CD14-positive monocyte (primary cell): ENCODE measurements around the gene KCNB1. TPM values are rescaled to one million over a fixed set of nuclear protein-coding genes. Genes with fewer than 3 reads are reported as not detected.

ENCODE experiments used
- DNase-seq, 3 donors: peaks; one replicate each; pipeline ENCODE4 v3.0.0-alpha.2; 2011 to 2022
- H2AFZ ChIP-seq: 2 replicates; pipeline ENCODE4 v1.6.0; 2012; ENCODE audit warnings: mild to moderate bottlenecking, low read depth, low read length, inconsistent platforms; ENCODE audit not compliant: insufficient read depth, poor library complexity, severe bottlenecking
- H3K27ac ChIP-seq, 2 donors: 1 replicate in 1 of 2; 2 replicates in 1 of 2; pipeline ENCODE4 v1.5.1; 2012 to 2013; ENCODE audit warnings: low read length in 2 of 2, control low read depth in 1 of 2, inconsistent platforms in 1 of 2, low read depth in 1 of 2, mild to moderate bottlenecking in 1 of 2
- H3K27me3 ChIP-seq, 2 donors: one replicate each; pipeline versions ENCODE4 v1.6.0 to v1.6.1; 2011 to 2013; ENCODE audit warnings: low read length in 2 of 2; ENCODE audit not compliant: control insufficient read depth in 2 of 2, insufficient read depth in 2 of 2
- H3K36me3 ChIP-seq, 2 donors: replicated peaks in 1 of 2; 1 replicate in 1 of 2; 2 replicates in 1 of 2; pipeline versions ENCODE4 v1.5.1 to v1.6.1; 2012 to 2013; ENCODE audit warnings: low read length in 2 of 2, control low read depth in 1 of 2, inconsistent platforms in 1 of 2, mild to moderate bottlenecking in 1 of 2; ENCODE audit not compliant: insufficient read depth in 2 of 2, control insufficient read depth in 1 of 2
- H3K4me1 ChIP-seq, 2 donors: 1 replicate in 1 of 2; 2 replicates in 1 of 2; pipeline versions ENCODE4 v1.5.1 to v1.6.1; 2012 to 2013; ENCODE audit warnings: low read length in 2 of 2, control low read depth in 1 of 2, inconsistent platforms in 1 of 2, mild to moderate bottlenecking in 1 of 2, moderate library complexity in 1 of 2; ENCODE audit not compliant: insufficient read depth in 2 of 2, control insufficient read depth in 1 of 2
- H3K4me2 ChIP-seq: replicated peaks from 2 replicates; pipeline ENCODE3; 2012; ENCODE audit warnings: low read length, moderate library complexity, mild to moderate bottlenecking; ENCODE audit not compliant: poor library complexity, severe bottlenecking; ENCODE audit errors: extremely low read depth
- H3K4me3 ChIP-seq, 3 experiments: fragments of 200-600 bp in 1 of 3; sonication (generic) in 1 of 3; replicated peaks in 1 of 3; 1 replicate in 2 of 3; 2 replicates in 1 of 3; pipeline ENCODE4 v1.5.1; 2011 to 2013; ENCODE audit warnings: low read length in 3 of 3, mild to moderate bottlenecking in 3 of 3, control low read depth in 2 of 3, low read depth in 2 of 3, inconsistent platforms in 1 of 3, moderate library complexity in 1 of 3
- H3K79me2 ChIP-seq: 2 replicates; pipeline ENCODE4 v1.6.0; 2012; ENCODE audit warnings: mild to moderate bottlenecking, control low read depth, inconsistent platforms, low read length, moderate library complexity; ENCODE audit not compliant: insufficient read depth
- H3K9ac ChIP-seq: 2 replicates; pipeline ENCODE4 v1.6.0; 2017; ENCODE audit warnings: low read length, mild to moderate bottlenecking; ENCODE audit not compliant: insufficient read depth, poor library complexity, severe bottlenecking
- H3K9me3 ChIP-seq, 2 donors: replicated peaks in 1 of 2; 1 replicate in 1 of 2; 2 replicates in 1 of 2; pipeline versions ENCODE4 v1.5.1 to v1.6.1; 2012 to 2013; ENCODE audit warnings: low read length in 2 of 2, control low read depth in 1 of 2; ENCODE audit not compliant: control insufficient read depth in 1 of 2, insufficient read depth in 1 of 2
- H4K20me1 ChIP-seq: 2 replicates; pipeline ENCODE4 v1.6.0; 2012; ENCODE audit warnings: mild to moderate bottlenecking, low read length, control low read depth, moderate library complexity; ENCODE audit not compliant: insufficient read depth
- H3K27ac Mint-ChIP-seq, 7 donors: one replicate each; pipeline ENCODE4 v1.8.0; 2020; ENCODE audit warnings: mild to moderate bottlenecking in 7 of 7, mixed read lengths in 7 of 7, moderate library complexity in 6 of 7, inconsistent platforms in 2 of 7
- H3K27me3 Mint-ChIP-seq, 3 donors: one replicate each; pipeline ENCODE4 v1.8.0; 2021 to 2022; ENCODE audit warnings: low read depth in 3 of 3, mild to moderate bottlenecking in 3 of 3, mixed read lengths in 3 of 3, moderate library complexity in 3 of 3, inconsistent platforms in 1 of 3
- H3K36me3 Mint-ChIP-seq, 2 donors: one replicate each; pipeline ENCODE4 v1.8.0; 2020; ENCODE audit warnings: mixed read lengths in 2 of 2, inconsistent platforms in 1 of 2, mild to moderate bottlenecking in 1 of 2
- H3K4me1 Mint-ChIP-seq: one replicate; pipeline ENCODE4 v1.8.0; 2020; ENCODE audit warnings: mild to moderate bottlenecking, mixed read lengths
- H3K4me3 Mint-ChIP-seq, 2 donors: one replicate each; pipeline ENCODE4 v1.8.0; 2020; ENCODE audit warnings: mild to moderate bottlenecking in 2 of 2, mixed read lengths in 2 of 2, moderate library complexity in 1 of 2
- H3K9me3 Mint-ChIP-seq, 7 donors: one replicate each; pipeline ENCODE4 v1.8.0; 2020 to 2022; ENCODE audit warnings: mixed read lengths in 7 of 7, mild to moderate bottlenecking in 6 of 7, moderate library complexity in 6 of 7, inconsistent platforms in 2 of 7
- WGBS: methylation state at CpG from one replicate; pipeline ENCODE4 v1.1.5; 2013; ENCODE audit warnings: missing lambda C conversion rate; ENCODE audit not compliant: insufficient coverage; 5-methylcytosine and 5-hydroxymethylcytosine counted together
- intact Hi-C, 2 donors: fragments of 100-400 bp; cut with micrococcal nuclease; formaldehyde crosslinking; loops; one replicate each; pipeline versions ENCODE4 v1.15.0 to v1.15.1; 2023
- polyA plus RNA-seq, 3 donors: library from polyadenylated mRNA; depleted of rRNA in 1 of 3; unstranded in 2 of 3; stranded (reverse) in 1 of 3; fragments of 300-500 nt in 2 of 3; fragments of >200 nt in 1 of 3; fragmentation: Illumina TruSeq in 2 of 3; gene quantifications; 1 replicate in 2 of 3; 2 replicates in 1 of 3; pipeline ENCODE4 v1.2.3, GENCODE V29; 2012 to 2021
- TF ChIP-seq, protein P1 (sequence below): fragments of 200-600 bp; IDR thresholded peaks from one replicate; pipeline ENCODE4 v1.8.0; 2022; ENCODE audit warnings: antibody characterized with exemption, mild to moderate bottlenecking

The KCNB1 gene
- polyA plus RNA-seq, 3 donors = not detected

DNA sequence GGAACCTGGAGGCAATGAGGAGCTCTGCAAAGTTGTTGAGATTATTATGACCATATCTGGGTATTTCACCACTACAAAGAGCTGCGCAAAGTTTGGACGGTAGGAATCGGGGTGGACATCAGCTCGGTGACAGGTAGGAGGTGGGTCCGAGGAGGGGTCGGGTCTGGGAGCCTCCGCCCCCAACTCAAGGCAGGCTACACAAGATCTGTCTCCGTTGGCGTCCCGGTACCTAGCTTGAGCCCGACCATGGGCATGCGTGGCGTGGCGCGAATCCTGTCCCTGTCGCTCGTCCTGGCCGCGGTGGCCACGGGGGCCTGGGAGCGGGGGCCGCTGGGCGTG, 164.4 kb downstream of the KCNB1 start:
- Mint-ChIP-seq H3K27me3 (peaks cover 57 to 76% (median 66%) of the 10 kb centered on the region in 3 donors), H3K4me3 (peak overlapping the region in 1 of 2 donors; percentile 100), H3K27ac (peak overlapping the region in 1 of 7 donors; percentile 30), H3K4me1 (peaks cover 18% of the 10 kb centered on the region), H3K36me3 (peaks cover 0 to 5% of the 10 kb centered on the region in 2 donors), H3K9me3 (peaks cover 0 to 16% (median 12%) of the 10 kb centered on the region in 7 donors)
- H3K9me3 ChIP-seq = peaks cover 0 to 3% of the 10 kb centered on the region in 2 donors
- H3K4me1 ChIP-seq = peaks cover 12 to 17% of the 10 kb centered on the region in 2 donors
- peak overlapping the region in 1 of 3 experiments; percentile 66 for H3K4me3 ChIP-seq
- H3K27ac ChIP-seq = no peak overlapping the region
- no peaks in the 10 kb centered on the region for H3K79me2 ChIP-seq
- H3K4me2 ChIP-seq = peak overlapping the region; percentile 75
- no peaks in the 10 kb centered on the region for H4K20me1 ChIP-seq
- peak overlapping the region; percentile 83 for H2AFZ ChIP-seq
- H3K9ac ChIP-seq = no peak overlapping the region
- WGBS = 11% methylated on average over 22 of the region's 23 CpGs
- intact Hi-C loops = no loop called here
- H3K27me3 ChIP-seq = peaks cover 46 to 59% of the 10 kb centered on the region in 2 donors
- no peaks in the 10 kb centered on the region for H3K36me3 ChIP-seq
- DNase-seq = no peak
- TF ChIP-seq, protein P1, sequence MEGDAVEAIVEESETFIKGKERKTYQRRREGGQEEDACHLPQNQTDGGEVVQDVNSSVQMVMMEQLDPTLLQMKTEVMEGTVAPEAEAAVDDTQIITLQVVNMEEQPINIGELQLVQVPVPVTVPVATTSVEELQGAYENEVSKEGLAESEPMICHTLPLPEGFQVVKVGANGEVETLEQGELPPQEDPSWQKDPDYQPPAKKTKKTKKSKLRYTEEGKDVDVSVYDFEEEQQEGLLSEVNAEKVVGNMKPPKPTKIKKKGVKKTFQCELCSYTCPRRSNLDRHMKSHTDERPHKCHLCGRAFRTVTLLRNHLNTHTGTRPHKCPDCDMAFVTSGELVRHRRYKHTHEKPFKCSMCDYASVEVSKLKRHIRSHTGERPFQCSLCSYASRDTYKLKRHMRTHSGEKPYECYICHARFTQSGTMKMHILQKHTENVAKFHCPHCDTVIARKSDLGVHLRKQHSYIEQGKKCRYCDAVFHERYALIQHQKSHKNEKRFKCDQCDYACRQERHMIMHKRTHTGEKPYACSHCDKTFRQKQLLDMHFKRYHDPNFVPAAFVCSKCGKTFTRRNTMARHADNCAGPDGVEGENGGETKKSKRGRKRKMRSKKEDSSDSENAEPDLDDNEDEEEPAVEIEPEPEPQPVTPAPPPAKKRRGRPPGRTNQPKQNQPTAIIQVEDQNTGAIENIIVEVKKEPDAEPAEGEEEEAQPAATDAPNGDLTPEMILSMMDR = no peak

DNA sequence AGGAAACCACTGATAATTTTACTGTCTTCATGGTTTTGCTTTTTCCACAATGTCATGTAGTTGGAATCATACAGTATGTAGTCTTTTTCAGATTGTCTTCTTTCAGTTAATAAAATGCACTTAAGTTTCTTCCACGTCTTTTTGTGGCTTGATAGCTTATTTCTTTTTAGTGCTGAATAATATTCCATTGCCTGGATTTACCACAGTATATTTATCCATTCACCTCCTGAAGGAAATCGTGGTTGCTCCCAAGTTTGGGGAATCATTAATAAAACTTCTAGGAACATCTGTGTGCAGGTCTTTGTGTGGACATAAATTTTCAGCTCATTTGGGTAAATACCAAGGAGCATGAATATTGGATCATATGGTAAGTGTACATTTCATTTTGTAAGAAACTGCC, 165.8 kb downstream of the KCNB1 start:
- no peak overlapping the region for H3K4me2 ChIP-seq
- peaks cover 11 to 17% of the 10 kb centered on the region in 2 donors for H3K4me1 ChIP-seq
- Mint-ChIP-seq H3K36me3 (peaks cover 0 to 5% of the 10 kb centered on the region in 2 donors), H3K9me3 (peaks cover 0 to 16% (median 12%) of the 10 kb centered on the region in 7 donors), H3K4me1 (peaks cover 14% of the 10 kb centered on the region), H3K4me3 (peak overlapping the region in 1 of 2 donors; percentile 100), H3K27ac (peak overlapping the region in 1 of 7 donors; percentile 31), H3K27me3 (peaks cover 55 to 74% (median 66%) of the 10 kb centered on the region in 3 donors)
- H3K27me3 ChIP-seq = peaks cover 46 to 59% of the 10 kb centered on the region in 2 donors
- H4K20me1 ChIP-seq = no peaks in the 10 kb centered on the region
- TF ChIP-seq, protein P1 = no peak
- H3K36me3 ChIP-seq = no peaks in the 10 kb centered on the region
- H3K9me3 ChIP-seq = peaks cover 0 to 3% of the 10 kb centered on the region in 2 donors
- no CpG with 5 or more reads among the region's 2 CpGs for WGBS
- no peak overlapping the region for H3K4me3 ChIP-seq
- H2AFZ ChIP-seq = no peak overlapping the region
- H3K79me2 ChIP-seq = no peaks in the 10 kb centered on the region
- intact Hi-C loops = no loop called here
- DNase-seq = no peak
- H3K9ac ChIP-seq = no peak overlapping the region
- no peak overlapping the region for H3K27ac ChIP-seq
